HCT116 (cell line): Measurements from ENCODE around the gene MAGEA2. TPM values are rescaled to one million over a fixed set of nuclear protein-coding genes. Genes with fewer than 3 reads are reported as not detected.
"Not testable (repeated sequence)": the region's sequence is repeated elsewhere in the genome, so short reads cannot be mapped to it uniquely, and the experiment has no call there.

ENCODE experiments used
- ATAC-seq: fragments of 200-7000 bp; cut with Tn5 transposase; 2 replicates; pipeline ENCODE4 v1.9.1; 2020; ENCODE audit warnings: mild to moderate bottlenecking, moderate library complexity
- BruUV-seq: library from RNA; stranded (reverse); fragments of 400-500 nt; replicated peaks from 2 replicates; lab custom pipeline; 2021; lab: Mats Ljungman, UMichigan
- CTCF ChIA-PET: fragments of 300-600 bp; sonication (Branson Sonifier 250); formaldehyde crosslinking; loops from one replicate; lab custom pipeline; 2021; ENCODE audit warnings: antibody characterized with exemption; lab: Charles Lee
- POLR2A ChIA-PET: fragments of 300-600, 350-600 bp; sonication (Branson Sonifier 250); formaldehyde crosslinking; loops from one replicate; lab custom pipeline; 2021; ENCODE audit warnings: antibody characterized with exemption; lab: Charles Lee
- RAD21 ChIA-PET, 2 experiments: fragments of 300-600 bp; sonication (Branson Sonifier 250); formaldehyde crosslinking; loops; one replicate each; lab custom pipeline; 2023; ENCODE audit warnings: low total read pairs in 2 of 2; ENCODE audit not compliant: uncharacterized antibody in 2 of 2, unreplicated experiment in 2 of 2, low non-redundant PET in 1 of 2; lab: Charles Lee
- DNase-seq: peaks from one replicate; pipeline ENCODE4 v3.0.0-alpha.2; 2010; ENCODE audit warnings: low read depth, low spot score
- H2AFZ ChIP-seq: fragments of 200-600 bp; shearing (Covaris generic), sonication (generic); 2 replicates; pipeline ENCODE4 v1.6.1; 2017; ENCODE audit warnings: low read depth, mixed run types, mixed read lengths, antibody characterized with exemption, low read length; ENCODE audit not compliant: poor library complexity, severe bottlenecking
- H3K27ac ChIP-seq: 2 replicates; pipeline ENCODE4 v1.5.1; 2012; ENCODE audit warnings: low read depth, low read length
- H3K27me3 ChIP-seq: fragments of 200-600 bp; sonication (generic); 2 replicates; pipeline ENCODE4 v1.6.1; 2016; ENCODE audit warnings: mixed run types, low read length, mixed read lengths; ENCODE audit not compliant: insufficient read depth
- H3K36me3 ChIP-seq, 2 experiments: fragments of 200-500 bp in 1 of 2; fragments of 200-600 bp in 1 of 2; sonication (Bioruptor generic) in 1 of 2; sonication (generic) in 1 of 2; 2 replicates each; pipeline versions ENCODE4 v1.5.1 to v1.6.1; 2014 to 2016; ENCODE audit warnings: low read length in 2 of 2, inconsistent platforms in 1 of 2, mixed read lengths in 1 of 2, mixed run types in 1 of 2; ENCODE audit not compliant: insufficient read depth in 2 of 2, control insufficient read depth in 1 of 2
- H3K4me1 ChIP-seq, 2 experiments: fragments of 200-600 bp in 1 of 2; sonication (generic) in 1 of 2; 2 replicates each; pipeline versions ENCODE4 v1.5.1 to v1.6.1; 2012 to 2017; ENCODE audit warnings: low read length in 2 of 2, inconsistent platforms in 1 of 2, mild to moderate bottlenecking in 1 of 2, mixed read lengths in 1 of 2, mixed run types in 1 of 2, moderate library complexity in 1 of 2; ENCODE audit not compliant: insufficient read depth in 2 of 2, control insufficient read depth in 1 of 2
- H3K4me2 ChIP-seq: fragments of 200-600 bp; sonication (generic); 2 replicates; pipeline ENCODE4 v1.6.1; 2017; ENCODE audit warnings: mixed run types, low read length, mixed read lengths
- H3K4me3 ChIP-seq, 2 experiments: fragments of 200-600 bp in 1 of 2; sonication (generic) in 1 of 2; replicated peaks in 1 of 2; 2 replicates each; pipeline ENCODE4 v1.5.1; 2011 to 2016; ENCODE audit warnings: low read length in 2 of 2, control low read depth in 1 of 2, low read depth in 1 of 2, mild to moderate bottlenecking in 1 of 2, mixed read lengths in 1 of 2, mixed run types in 1 of 2
- H3K79me2 ChIP-seq: fragments of 200-600 bp; sonication (generic); 2 replicates; pipeline ENCODE4 v1.6.1; 2017; ENCODE audit warnings: mild to moderate bottlenecking, mixed run types, low read length, moderate library complexity, mixed read lengths; ENCODE audit not compliant: insufficient read depth
- H3K9ac ChIP-seq: fragments of 200-600 bp; sonication (generic); 2 replicates; pipeline ENCODE4 v1.6.1; 2016; ENCODE audit warnings: low read length, mixed read lengths
- H3K9me2 ChIP-seq: fragments of 200-600 bp; sonication (generic), shearing (Covaris generic); 2 replicates; pipeline ENCODE4 v1.6.1; 2017; ENCODE audit warnings: mixed run types, mild to moderate bottlenecking, moderate library complexity; ENCODE audit not compliant: insufficient read depth
- H3K9me3 ChIP-seq, 2 experiments: fragments of 200-500 bp in 1 of 2; fragments of 200-600 bp in 1 of 2; sonication (Bioruptor generic) in 1 of 2; sonication (generic) in 1 of 2; 2 replicates each; pipeline ENCODE4 v1.6.1; 2014 to 2017; ENCODE audit warnings: low read length in 2 of 2, mixed read lengths in 2 of 2, inconsistent platforms in 1 of 2, low read depth in 1 of 2, mild to moderate bottlenecking in 1 of 2, mixed run types in 1 of 2, moderate library complexity in 1 of 2; ENCODE audit not compliant: control insufficient read depth in 1 of 2, insufficient read depth in 1 of 2
- H4K20me1 ChIP-seq: fragments of 200-600 bp; sonication (generic), shearing (Covaris generic); 2 replicates; pipeline ENCODE4 v1.6.1; 2017; ENCODE audit warnings: mixed run types, mild to moderate bottlenecking, moderate library complexity; ENCODE audit not compliant: insufficient read depth
- CBX3 ChIP-seq: IDR thresholded peaks from 2 replicates; pipeline ENCODE4 v1.6.1; 2012; ENCODE audit warnings: low read depth
- EGR1 ChIP-seq: IDR thresholded peaks from 2 replicates; pipeline ENCODE4 v1.6.1; 2012; ENCODE audit warnings: low read depth
- ELF1 ChIP-seq: IDR thresholded peaks from 2 replicates; pipeline ENCODE4 v1.6.1; 2012; ENCODE audit warnings: low read depth, borderline replicate concordance
- FOSL1 ChIP-seq: IDR thresholded peaks from 2 replicates; pipeline ENCODE4 v1.6.1; 2012; ENCODE audit warnings: low read depth
- JUND ChIP-seq: IDR thresholded peaks from 2 replicates; pipeline ENCODE4 v1.6.1; 2012
- MAX ChIP-seq: IDR thresholded peaks from 2 replicates; pipeline ENCODE4 v1.6.1; 2012
- POLR2AphosphoS5 ChIP-seq: IDR thresholded peaks from 2 replicates; pipeline ENCODE4 v1.6.1; 2011; ENCODE audit warnings: mild to moderate bottlenecking, low read depth, low read length, moderate library complexity
- RAD21 ChIP-seq: IDR thresholded peaks from 2 replicates; pipeline ENCODE4 v1.6.1; 2012; ENCODE audit warnings: low read depth, mild to moderate bottlenecking
- SIN3A ChIP-seq: IDR thresholded peaks from 2 replicates; pipeline ENCODE4 v1.6.1; 2012; ENCODE audit warnings: low read depth
- SP1 ChIP-seq: IDR thresholded peaks from 2 replicates; pipeline ENCODE4 v1.6.1; 2012; ENCODE audit warnings: low read depth
- SRF ChIP-seq: IDR thresholded peaks from 2 replicates; pipeline ENCODE4 v1.6.1; 2012; ENCODE audit warnings: low read depth
- ZBTB33 ChIP-seq: IDR thresholded peaks from 2 replicates; pipeline ENCODE4 v1.6.1; 2011; ENCODE audit warnings: mild to moderate bottlenecking, low read length, moderate library complexity; ENCODE audit not compliant: insufficient replicate concordance; ENCODE audit errors: extremely low read depth
- ZFX ChIP-seq: fragments of 450-650 bp; IDR thresholded peaks from 2 replicates; pipeline ENCODE4 v1.6.1; 2017
- ZNF274 ChIP-seq: fragments of 200-500 bp; sonication (Bioruptor generic); IDR thresholded peaks from 2 replicates; pipeline ENCODE4 v1.6.1; 2014; ENCODE audit warnings: mild to moderate bottlenecking, low read depth, low read length, inconsistent platforms
- intact Hi-C: fragments of 100-400 bp; cut with micrococcal nuclease; formaldehyde crosslinking; loops from 2 replicates; pipeline ENCODE4 v1.10.0; 2022
- total RNA-seq: library from RNA; stranded (reverse); gene quantifications from one replicate; pipeline ENCODE4 v1.2.1, GENCODE V29; 2021; ENCODE audit not compliant: unreplicated experiment
- TF ChIP-seq, protein P1 (sequence below): IDR thresholded peaks from 2 replicates; pipeline ENCODE4 v1.6.1; 2012
- TF ChIP-seq, protein P2 (sequence below), 3 experiments: fragments of 200-600 bp in 1 of 3; sonication (generic) in 1 of 3; IDR thresholded peaks in 2 of 3; conservative IDR thresholded peaks in 1 of 3; 2 replicates each; pipeline ENCODE4 v1.5.1; 2012 to 2017; ENCODE audit warnings: low read depth in 2 of 3, low read length in 2 of 3, antibody characterized with exemption in 1 of 3, borderline replicate concordance in 1 of 3, control low read depth in 1 of 3, mild to moderate bottlenecking in 1 of 3, mixed read lengths in 1 of 3, mixed run types in 1 of 3, moderate library complexity in 1 of 3; ENCODE audit not compliant: insufficient read depth in 1 of 3

Gene MAGEA2
- total RNA-seq, 1 experiment from 2014 or later: 48.1 TPM

DNA sequence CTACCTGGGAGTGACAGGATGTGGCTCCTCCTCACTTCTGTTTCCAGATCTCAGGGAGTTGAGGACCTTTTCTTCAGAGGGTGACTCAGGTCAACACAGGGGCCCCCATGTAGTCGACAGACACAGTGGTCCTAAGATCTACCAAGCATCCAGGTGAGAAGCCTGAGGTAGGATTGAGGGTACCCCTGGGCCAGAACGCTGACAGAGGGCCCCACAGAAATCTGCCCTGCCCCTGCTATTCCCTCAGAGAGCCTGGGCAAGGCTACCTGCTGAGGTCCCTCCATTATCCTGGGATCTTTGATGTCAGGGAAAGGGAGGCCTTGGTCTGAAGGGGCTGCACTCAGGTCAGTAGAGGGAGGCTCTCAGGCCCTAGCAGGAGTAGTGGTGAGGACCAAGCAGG is 18.5 kb downstream of the MAGEA2 start:
- H3K4me2 ChIP-seq: no peak overlapping the region
- no TSS peak for BruUV-seq
- no peak overlapping the region for H3K4me3 ChIP-seq
- no peak for TF ChIP-seq MAX
- no peak for TF ChIP-seq ZNF274
- no peak for TF ChIP-seq SIN3A
- no peak for TF ChIP-seq POLR2AphosphoS5
- TF ChIP-seq EGR1: no peak
- no peak for TF ChIP-seq SRF
- TF ChIP-seq CBX3: no peak
- TF ChIP-seq, protein P1, sequence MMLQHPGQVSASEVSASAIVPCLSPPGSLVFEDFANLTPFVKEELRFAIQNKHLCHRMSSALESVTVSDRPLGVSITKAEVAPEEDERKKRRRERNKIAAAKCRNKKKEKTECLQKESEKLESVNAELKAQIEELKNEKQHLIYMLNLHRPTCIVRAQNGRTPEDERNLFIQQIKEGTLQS: no peak
- TF ChIP-seq ZBTB33: no peak
- TF ChIP-seq SP1: no peak
- no peak for TF ChIP-seq FOSL1
- TF ChIP-seq ELF1: no peak
- no peak for TF ChIP-seq ZFX
- TF ChIP-seq, protein P2, sequence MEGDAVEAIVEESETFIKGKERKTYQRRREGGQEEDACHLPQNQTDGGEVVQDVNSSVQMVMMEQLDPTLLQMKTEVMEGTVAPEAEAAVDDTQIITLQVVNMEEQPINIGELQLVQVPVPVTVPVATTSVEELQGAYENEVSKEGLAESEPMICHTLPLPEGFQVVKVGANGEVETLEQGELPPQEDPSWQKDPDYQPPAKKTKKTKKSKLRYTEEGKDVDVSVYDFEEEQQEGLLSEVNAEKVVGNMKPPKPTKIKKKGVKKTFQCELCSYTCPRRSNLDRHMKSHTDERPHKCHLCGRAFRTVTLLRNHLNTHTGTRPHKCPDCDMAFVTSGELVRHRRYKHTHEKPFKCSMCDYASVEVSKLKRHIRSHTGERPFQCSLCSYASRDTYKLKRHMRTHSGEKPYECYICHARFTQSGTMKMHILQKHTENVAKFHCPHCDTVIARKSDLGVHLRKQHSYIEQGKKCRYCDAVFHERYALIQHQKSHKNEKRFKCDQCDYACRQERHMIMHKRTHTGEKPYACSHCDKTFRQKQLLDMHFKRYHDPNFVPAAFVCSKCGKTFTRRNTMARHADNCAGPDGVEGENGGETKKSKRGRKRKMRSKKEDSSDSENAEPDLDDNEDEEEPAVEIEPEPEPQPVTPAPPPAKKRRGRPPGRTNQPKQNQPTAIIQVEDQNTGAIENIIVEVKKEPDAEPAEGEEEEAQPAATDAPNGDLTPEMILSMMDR (IDR thresholded peaks at IDR 0.05 in 2 of 3, conservative IDR thresholded peaks at IDR 0.05 in 1 of 3; ENCODE audit: borderline replicate concordance in 1 of 3, insufficient read depth in 1 of 3, low read depth in 2 of 3, low read length in 2 of 3): no peak
- no peak for TF ChIP-seq RAD21
- no peak for TF ChIP-seq JUND
- no peak overlapping the region for H3K9ac ChIP-seq
- ChIA-PET CTCF (no interaction called here), RAD21 (no interaction called here), POLR2A (no interaction called here)
- intact Hi-C loops: no loop called here
- no peaks in the 10 kb centered on the region for H3K27me3 ChIP-seq
- no peaks in the 10 kb centered on the region for H3K9me3 ChIP-seq
- no peaks in the 10 kb centered on the region for H3K79me2 ChIP-seq
- ATAC-seq (no peak), DNase-seq (no peak)
- no peaks in the 10 kb centered on the region for H3K4me1 ChIP-seq
- no peaks in the 10 kb centered on the region for H3K9me2 ChIP-seq
- no peaks in the 10 kb centered on the region for H3K36me3 ChIP-seq
- no peak overlapping the region for H3K27ac ChIP-seq
- no peaks in the 10 kb centered on the region for H4K20me1 ChIP-seq
- no peak overlapping the region for H2AFZ ChIP-seq

GRCh38 chrX:152734143-152734858 is 19.3 kb downstream of the MAGEA2 start:
- H3K79me2 ChIP-seq, intact Hi-C loops, CTCF ChIA-PET, BruUV-seq, RAD21 ChIA-PET, ATAC-seq, H3K36me3 ChIP-seq, H3K4me1 ChIP-seq, H4K20me1 ChIP-seq, H3K27me3 ChIP-seq, POLR2A ChIA-PET, H3K4me3 ChIP-seq, DNase-seq, H3K9ac ChIP-seq, H2AFZ ChIP-seq, H3K4me2 ChIP-seq, H3K9me2 ChIP-seq, H3K9me3 ChIP-seq, H3K27ac ChIP-seq: not testable (repeated sequence)
